Gastroesophageal sphincter (tissue), 3 donors: ENCODE data around the gene NOP53.

ENCODE experiments used
- CTCF ChIP-seq, 4 experiments: fragments of 200-600 bp in 2 of 4; fragments of 450-650 bp in 2 of 4; sonication (generic) in 1 of 4; IDR thresholded peaks; one replicate each; pipeline ENCODE4 v1.5.1; 2017 to 2019; ENCODE audit warnings: antibody characterized with exemption in 4 of 4, mild to moderate bottlenecking in 2 of 4, moderate library complexity in 2 of 4
- POLR2A ChIP-seq, 2 donors: fragments of 450-650 bp; IDR thresholded peaks; one replicate each; pipeline ENCODE4 v1.6.1; 2017; ENCODE audit warnings: antibody characterized with exemption in 2 of 2, mild to moderate bottlenecking in 2 of 2, moderate library complexity in 1 of 2
- POLR2AphosphoS5 ChIP-seq: sonication (generic); formaldehyde crosslinking; IDR thresholded peaks from one replicate; pipeline ENCODE4 v1.6.1; 2017; ENCODE audit warnings: antibody characterized with exemption

GRCh38 chr19:47768604-47769003, 23.3 kb downstream of the NOP53 start:
- TF ChIP-seq CTCF (IDR thresholded peaks at IDR 0.05) (no peak), POLR2AphosphoS5 (no peak), POLR2A (IDR thresholded peaks at IDR 0.05) (no peak)
